Dermis blood vessel endothelial cell (primary cell): ENCODE data around the gene CYP4F12. TPM values are rescaled to one million over a fixed set of nuclear protein-coding genes. Genes with fewer than 3 reads are reported as not detected.
"Not testable (repeated sequence)": the region's sequence is repeated elsewhere in the genome, so short reads cannot be mapped to it uniquely, and the experiment has no call there.

Experiments used
- DNase-seq: peaks from one replicate; pipeline ENCODE4 v3.0.0; 2010
- total RNA-seq: library from RNA; depleted of rRNA; stranded (reverse); fragments of >200 nt; gene quantifications from 2 replicates; pipeline ENCODE4 v1.2.3, GENCODE V29; 2014

The CYP4F12 gene
- total RNA-seq: not detected in 2 replicates

DNA sequence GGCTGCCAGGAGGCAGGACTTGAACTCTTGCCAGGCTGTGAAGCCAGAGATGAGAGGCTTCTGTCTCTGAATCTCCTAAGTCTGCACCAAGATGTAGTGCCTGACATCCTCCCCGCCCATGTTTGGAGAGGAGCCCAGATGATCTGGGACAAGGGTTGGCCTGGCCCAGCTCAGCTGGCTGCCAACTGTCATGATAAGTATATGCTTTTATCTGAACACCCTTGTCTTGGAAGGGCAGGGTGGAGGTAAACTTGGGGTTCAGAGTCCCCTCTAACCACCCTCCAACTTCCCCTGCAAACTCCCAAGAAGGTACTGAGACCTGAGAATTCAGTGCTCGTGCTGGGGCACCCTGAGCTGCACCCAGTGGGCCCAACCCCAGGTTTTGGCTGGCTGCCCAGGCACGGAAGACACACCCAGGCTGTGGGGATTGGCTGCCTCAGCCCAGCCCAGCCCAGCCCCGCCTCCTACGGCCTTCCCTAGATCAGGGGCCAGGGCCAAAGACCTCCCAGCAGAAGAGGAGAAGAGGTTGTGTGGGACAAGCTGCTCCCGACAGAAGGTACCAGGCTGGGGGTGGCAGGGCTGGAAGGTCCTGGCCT lies at the start of gene CYP4F12:
Gene CYP4F12, plus strand, starts transcription at position 508 of the 596 bp plus-strand sequence. CDS start 443 bp downstream, outside the sequence.
- no peak for DNase-seq

- peak; percentile 8 for DNase-seq
Observed at GRCh38 chr19:15623711-15624318, 49.1 kb upstream of the CYP4F12 start.

DNA sequence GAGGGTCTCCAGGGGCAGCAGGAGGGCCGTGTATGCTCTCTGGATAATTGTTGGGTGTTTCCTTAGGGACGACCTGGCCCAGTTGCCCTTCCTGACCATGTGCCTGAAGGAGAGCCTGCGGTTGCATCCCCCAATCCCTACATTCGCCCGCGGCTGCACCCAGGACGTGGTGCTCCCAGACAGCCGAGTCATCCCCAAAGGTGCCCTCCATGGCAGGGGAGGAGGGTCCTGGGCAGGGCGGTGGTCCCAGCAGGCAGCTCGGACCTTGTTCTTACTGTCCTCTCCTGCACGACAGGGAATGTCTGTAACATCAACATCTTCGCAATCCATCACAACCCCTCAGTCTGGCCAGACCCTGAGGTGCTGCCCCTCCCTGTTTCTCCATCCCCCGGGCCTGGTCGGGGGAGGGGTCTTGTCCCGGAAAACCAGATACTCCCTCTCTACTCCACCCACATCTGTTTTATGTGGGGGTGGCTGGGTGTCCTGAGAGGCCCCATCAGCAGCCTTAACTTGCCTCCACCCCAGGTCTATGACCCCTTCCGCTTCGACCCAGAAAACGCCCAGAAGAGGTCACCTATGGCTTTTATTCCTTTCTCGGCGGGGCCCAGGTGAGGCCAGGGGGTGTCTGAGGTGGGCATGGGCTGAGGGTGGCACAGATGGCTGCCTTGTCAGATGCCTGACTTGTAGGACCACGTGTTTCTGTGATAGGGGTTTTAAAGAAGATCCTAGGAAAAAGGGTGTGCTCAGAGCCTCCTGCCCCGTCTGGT lies 44.5 kb upstream of the CYP4F12 start:
- DNase-seq: no peak

DNA sequence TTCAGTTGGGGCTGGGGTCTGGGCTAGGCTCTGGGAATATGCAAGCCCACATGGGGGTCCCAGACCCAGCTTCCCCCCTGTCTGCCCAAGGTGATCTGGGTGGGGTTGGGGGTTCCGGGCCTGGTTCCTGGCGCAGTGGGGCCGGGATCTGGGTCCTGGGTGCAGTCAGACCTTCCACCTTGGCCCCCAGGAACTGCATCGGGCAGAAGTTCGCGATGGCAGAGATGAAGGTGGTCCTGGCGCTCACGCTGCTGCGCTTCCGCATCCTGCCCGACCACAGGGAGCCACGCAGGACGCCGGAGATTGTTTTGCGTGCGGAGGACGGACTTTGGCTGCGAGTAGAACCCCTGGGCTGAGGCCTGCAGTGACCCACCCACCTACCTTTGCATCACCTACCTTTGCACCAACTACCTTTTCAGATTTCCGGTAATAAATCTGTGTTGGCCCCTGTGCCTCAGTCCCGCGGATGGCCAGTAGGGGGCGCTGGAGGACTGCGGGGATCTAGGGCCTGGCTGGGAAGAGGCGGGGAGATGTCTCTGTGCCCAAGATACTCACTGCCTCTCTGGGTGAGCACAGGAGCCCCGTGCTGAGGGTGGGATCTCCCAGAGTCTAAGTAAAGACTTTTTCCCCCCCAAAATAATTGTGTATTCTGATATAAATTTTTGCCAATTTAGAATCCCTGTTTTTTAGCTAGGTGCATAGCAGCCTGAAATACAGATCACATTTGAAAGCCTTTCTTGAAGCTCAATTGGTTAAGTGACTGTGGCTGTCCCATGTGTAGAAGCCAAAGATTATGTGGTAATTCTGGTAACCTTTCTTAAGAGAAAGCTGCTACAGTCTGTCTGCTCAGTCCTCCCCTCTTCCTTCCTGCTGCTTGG lies 43.6 kb upstream of the CYP4F12 start:
- DNase-seq: peak; percentile 76

DNA sequence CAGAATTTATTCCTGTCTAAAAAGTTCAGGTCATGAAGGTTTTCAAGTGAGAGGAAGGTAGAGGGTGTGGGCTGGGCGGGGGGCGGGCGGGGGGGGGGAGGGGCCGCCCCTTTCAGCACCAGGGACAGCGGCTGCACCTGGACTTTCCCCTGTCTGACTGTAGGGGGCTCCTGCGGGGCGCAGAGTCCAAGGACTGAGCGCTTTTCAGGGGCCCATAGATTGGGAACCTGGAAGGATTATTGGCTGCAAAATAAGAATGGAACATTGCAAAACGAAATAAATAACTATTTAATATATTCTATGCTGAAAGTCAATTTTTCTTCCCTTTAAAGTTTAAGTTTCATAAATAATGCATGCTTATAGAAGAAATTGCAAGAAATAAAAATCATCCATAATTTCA lies 41.1 kb upstream of the CYP4F12 start:
- DNase-seq: peak; percentile 47

DNA sequence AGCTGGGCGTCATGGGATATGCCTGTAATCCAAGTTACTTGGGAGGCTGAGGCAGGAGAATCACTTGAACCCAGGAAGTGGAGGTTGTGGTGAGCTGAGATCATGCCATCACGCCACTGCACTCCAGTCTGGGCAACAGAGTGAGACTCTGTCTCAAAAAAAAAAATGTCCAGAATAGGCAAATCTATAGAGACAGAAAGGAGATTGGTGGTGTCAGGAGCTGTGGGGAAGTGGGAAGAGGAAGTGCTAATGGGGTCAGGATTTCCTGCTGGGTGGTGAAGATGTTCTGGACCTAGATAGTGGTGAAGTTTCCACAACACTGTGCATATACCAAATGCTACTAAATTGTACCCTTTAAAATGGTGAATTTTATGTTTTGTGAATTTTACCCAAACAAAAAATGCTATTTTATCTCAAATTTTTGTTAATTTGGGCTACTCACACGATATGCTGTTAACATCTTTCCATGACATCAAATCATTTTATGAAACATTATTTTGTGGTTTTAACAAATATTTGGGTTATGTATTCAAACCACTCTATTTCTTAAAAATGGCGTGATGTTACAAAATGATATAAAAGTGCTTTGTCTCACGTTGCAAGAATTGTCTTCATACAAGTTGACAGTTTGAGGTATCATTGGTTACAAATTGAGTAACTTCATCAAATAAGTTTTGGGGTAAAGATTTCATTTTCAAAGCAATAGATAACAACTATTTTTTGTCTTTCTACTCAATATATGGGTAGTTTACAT lies 39.6 kb upstream of the CYP4F12 start:
- DNase-seq: no peak

GRCh38 chr19:15634105-15634504 lies 38.8 kb upstream of the CYP4F12 start:
- DNase-seq: no peak

DNA sequence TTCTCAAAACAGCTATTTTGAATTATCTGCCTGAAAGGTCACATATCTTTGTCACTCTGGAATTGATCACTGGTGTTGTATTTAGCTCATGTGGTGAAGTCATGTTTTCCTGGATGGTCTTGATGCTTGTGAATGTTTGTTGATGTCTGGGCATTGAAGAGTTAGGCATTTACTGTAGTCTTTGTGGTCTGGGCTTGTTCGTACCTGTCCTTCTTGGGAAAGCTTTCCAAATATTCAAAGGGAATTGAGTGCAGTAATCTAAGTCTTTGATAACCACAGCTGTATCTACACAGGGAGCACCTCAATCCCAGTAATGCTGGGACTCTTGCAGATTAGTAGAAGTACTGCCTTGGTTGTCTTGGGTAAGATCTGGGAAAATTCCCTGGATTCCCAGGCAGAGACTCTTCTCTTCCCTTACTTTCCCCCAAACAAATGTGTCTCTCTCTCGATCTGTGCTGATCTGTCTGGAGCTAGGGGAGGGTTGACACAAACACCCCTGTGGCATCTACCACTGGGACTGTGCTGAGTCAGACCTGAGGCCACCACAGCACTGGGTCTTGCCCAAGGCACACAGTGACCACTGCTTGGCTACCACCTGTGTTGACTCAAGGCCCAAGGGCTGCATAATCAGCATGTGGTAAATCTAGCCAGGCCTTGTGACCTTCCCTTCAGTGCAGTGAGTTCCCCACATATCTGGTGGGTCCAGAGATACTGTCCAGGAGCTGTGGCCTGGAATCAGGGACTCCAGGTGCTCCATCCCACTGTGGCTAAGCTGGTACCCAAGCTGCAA lies 37.7 kb upstream of the CYP4F12 start:
- DNase-seq: no peak

- no peak for DNase-seq
Observed at GRCh38 chr19:15636026-15636425, 36.9 kb upstream of the CYP4F12 start.

DNA sequence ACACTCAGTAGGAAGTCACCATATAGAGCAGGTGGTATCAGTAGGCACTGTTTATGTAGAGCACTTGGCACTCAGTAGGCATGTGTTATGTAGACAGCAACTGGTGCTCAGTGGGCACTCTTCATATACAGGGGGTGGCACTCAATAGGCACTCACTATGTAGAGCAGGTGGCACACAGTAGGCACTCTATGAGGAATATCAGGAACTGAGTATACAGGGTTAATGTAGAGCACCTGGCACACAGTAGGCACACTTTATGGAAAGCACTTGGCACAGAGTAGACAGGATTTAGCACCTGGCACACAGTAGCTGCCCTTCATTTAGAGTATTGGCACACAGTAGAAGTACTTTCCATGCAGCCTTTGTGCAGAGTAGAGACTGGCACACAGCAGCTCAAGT lies 33.3 kb upstream of the CYP4F12 start:
- no peak for DNase-seq

DNA sequence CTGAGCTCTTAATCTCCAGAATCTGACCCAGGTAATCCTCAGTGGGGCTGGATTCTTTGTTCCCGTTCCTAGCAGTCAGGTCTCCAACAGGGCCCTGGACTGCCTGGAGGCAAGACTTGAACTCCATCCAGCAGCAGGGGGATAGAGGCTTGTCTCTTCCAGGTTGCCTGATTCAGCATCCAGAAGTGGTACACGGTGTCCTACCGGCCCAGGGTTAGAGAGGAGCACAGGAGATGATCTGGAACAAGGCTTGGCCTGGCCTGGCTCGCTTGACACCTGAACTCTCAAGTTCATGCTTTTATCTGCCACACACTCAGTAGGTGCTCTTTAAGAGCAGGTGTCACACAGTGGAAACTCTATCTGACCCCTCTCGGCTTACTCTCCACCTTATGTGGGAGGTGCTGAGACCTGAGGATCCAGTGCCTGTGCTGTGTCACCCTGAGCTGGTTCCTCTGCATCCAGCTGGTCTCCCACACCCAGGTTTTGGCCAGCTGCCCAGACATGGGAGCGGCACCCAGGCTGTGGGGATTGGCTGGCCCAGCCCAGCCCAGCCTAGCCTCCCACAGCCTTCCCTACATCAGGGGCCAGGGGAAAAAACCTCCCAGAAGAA lies 32.5 kb upstream of the CYP4F12 start, which contains the start of gene CYP4F3:
Gene CYP4F3, plus strand, starts transcription at position 604 of the 610 bp plus-strand sequence. CDS start 519 bp downstream, outside the sequence.
- no peak for DNase-seq

- no peak for DNase-seq
Observed at GRCh38 chr19:15640904-15641597, 31.8 kb upstream of the CYP4F12 start.

DNA sequence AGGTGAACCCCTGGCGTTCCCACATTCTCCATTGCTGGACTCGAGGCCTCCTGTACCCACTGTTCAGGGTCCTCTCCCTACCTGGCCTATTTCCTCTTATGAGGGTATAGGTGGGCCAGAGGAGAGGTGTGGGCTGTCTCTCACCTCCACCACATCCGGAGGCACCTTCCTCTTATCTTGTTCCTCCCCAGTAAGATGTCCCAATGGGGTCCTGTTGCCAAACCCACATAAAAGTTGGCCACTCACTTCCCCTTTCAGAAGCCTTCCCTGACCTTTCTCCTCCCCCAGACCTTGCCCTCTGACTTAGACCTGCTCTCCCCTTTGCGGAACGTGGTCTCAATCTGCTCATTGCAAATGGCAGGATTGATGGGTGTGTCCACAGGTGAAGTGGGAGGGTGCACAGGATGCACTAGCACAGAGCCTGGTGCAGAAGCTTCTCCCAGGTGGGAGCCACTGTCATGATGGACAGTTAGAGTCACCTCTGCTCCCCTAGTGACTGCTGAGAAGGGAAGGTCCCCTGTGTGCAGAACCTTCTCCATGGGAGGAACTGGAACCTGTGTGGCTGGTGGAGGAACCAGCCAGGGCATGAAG lies 30.9 kb upstream of the CYP4F12 start:
- DNase-seq: no peak

GRCh38 chr19:15642807-15643206 lies 30.1 kb upstream of the CYP4F12 start:
- no peak for DNase-seq

DNA sequence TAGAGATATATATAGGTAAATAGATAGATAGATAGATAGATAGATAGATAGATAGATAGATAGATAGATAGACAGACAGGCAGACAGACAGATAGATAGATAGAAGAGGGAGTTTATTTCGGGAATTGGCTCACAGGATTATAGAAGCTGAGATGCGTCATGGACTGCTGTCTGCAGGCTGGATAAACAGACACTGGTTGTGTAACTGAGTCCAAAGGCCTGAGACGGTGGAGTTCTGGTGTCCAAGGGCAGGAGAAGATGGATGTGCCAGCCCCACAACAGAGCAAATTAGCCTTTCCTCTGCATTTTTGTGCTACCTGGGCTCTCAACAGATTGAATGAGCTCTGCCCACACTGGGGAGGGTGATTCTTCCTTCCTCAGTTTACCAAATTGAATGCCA lies 29.5 kb upstream of the CYP4F12 start:
- DNase-seq: no peak

DNA sequence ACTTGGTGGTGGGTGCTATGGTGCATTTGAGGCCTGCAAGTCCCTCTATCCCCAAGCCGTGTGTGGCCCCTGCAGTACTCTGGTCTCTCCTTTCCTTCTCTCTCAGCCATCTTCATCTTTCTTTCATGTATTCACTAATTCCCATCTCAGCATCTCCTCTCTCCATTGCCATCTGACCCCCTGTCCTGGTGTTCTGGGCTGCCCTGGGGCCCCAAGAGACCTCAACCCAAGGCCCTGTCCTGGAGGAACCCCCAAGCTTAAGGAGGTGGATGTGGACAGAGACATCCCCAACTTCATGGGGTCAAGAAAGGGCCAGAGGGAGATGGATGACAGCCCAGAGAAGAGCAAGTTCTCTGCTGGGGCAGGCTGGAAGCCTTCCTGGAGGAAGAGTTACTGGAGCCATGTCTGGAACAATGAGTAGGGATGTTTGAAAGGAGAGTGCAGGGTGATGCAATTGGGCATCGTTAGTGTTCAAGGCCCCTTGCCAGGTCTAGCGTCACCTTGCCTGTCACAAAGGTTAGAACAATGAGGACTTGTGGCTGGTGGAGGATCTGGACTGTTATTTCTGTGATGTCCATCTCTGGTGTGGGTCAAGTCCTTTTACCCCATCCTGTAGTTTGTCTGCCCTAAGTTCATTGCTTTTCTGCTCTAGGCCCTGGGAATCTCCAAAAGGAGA lies 28.7 kb upstream of the CYP4F12 start:
- no peak for DNase-seq

- no peak for DNase-seq
Observed at GRCh38 chr19:15644816-15645215, 28.1 kb upstream of the CYP4F12 start.

DNA sequence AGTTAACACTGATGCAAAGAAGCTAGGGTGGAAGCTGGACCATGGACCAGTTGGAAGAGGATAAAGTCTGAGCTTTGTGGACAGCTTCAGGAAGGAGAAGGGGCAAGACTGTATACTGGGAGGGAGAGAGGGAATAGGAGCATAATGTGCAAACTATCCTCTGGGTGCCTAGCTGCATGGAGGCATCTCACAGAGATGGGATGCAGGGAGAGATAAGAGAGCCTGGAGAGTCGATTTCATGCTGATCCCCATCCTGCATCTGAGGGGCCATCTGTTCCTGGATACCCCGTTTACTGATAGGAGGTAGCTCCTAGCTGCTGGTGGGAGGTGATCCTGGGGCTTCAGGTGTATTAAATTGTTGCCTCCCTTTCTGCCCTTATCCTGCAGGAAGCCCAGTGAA lies 23.4 kb upstream of the CYP4F12 start:
- DNase-seq: no peak

- not testable (repeated sequence) for DNase-seq
Observed at GRCh38 chr19:15650123-15650522, 22.8 kb upstream of the CYP4F12 start.
